AG04450 (cell line): ENCODE results near the gene ASGR2. TPM values are rescaled to one million over a fixed set of nuclear protein-coding genes. Genes with fewer than 3 reads are reported as not detected.

Experiments
- CTCF ChIA-PET: fragments of 300-600, 350-600 bp; formaldehyde crosslinking; extraction: SDS; loops from one replicate; lab custom pipeline; 2022; ENCODE audit warnings: antibody characterized with exemption, inconsistent platforms; lab: Charles Lee
- POLR2A ChIA-PET: fragments of 350-600 bp; formaldehyde crosslinking; extraction: SDS; loops from one replicate; lab custom pipeline; 2021; ENCODE audit warnings: antibody characterized with exemption, inconsistent platforms; lab: Yijun Ruan, JAX
- DNase-seq: peaks from one replicate; pipeline ENCODE4 v3.0.0-alpha.2; 2011; ENCODE audit warnings: low read depth, low spot score
- H3K27ac ChIP-seq: one replicate; pipeline ENCODE4 v1.5.1; 2012; ENCODE audit warnings: low read depth, low read length, control low read depth
- H3K27me3 ChIP-seq: one replicate; pipeline ENCODE4 v1.6.0; 2012; ENCODE audit warnings: low read length; ENCODE audit not compliant: control insufficient read depth, insufficient read depth
- H3K4me3 ChIP-seq: 2 replicates; pipeline ENCODE4 v1.5.1; 2011; ENCODE audit warnings: mild to moderate bottlenecking, low read depth, low read length, control low read depth
- H3K9me3 ChIP-seq: 2 replicates; pipeline ENCODE4 v1.5.1; 2012; ENCODE audit warnings: low read length; ENCODE audit not compliant: control insufficient read depth, insufficient read depth
- CTCF ChIP-seq: IDR thresholded peaks from 2 replicates; pipeline ENCODE4 v1.5.1; 2011; ENCODE audit warnings: low read depth, low read length, control low read depth, inconsistent platforms
- polyA plus RNA-seq: library from polyadenylated mRNA; depleted of rRNA; stranded (reverse); fragments of >200 nt; gene quantifications from 2 replicates; pipeline ENCODE4 v1.2.3, GENCODE V29; 2011; rRNA removed
- small RNA-seq: library from RNA; depleted of rRNA; stranded (forward); fragments of <200 nt; gene quantifications from one replicate; pipeline ENCODE3, GENCODE V24; 2012; ENCODE audit warnings: low read depth; ENCODE audit not compliant: insufficient read length

ASGR2 gene
- polyA plus RNA-seq, 1 experiment = not detected

- ChIA-PET POLR2A (no interaction called here), CTCF (interaction anchor here (0.8 to 1.9 kb wide), 3 partner anchors 15 to 77 kb away, joined by 3 to 6 read pairs (median 3); no protein-coding TSS in a partner anchor)
- no peak overlapping the region for H3K4me3 ChIP-seq
- no peak overlapping the region for H3K27ac ChIP-seq
- peaks cover 8% of the 10 kb centered on the region for H3K27me3 ChIP-seq
- no peaks in the 10 kb centered on the region for H3K9me3 ChIP-seq
- no peak for TF ChIP-seq CTCF
- DNase-seq = no peak
Measured at GRCh38 chr17:7060165-7060891, 54.3 kb downstream of the ASGR2 start.

GRCh38 chr17:7058831-7059447, 55.7 kb downstream of the ASGR2 start:
- ChIA-PET POLR2A (no interaction called here), CTCF (interaction anchor here (0.5 to 1.9 kb wide), 4 partner anchors 13 to 78 kb away, joined by 5 to 11 read pairs (median 6); no protein-coding TSS in a partner anchor)
- Histone ChIP-seq H3K27ac (no peak overlapping the region), H3K27me3 (peaks cover 5% of the 10 kb centered on the region), H3K9me3 (no peaks in the 10 kb centered on the region), H3K4me3 (no peak overlapping the region)
- no peak for TF ChIP-seq CTCF
- DNase-seq = no peak

GRCh38 chr17:7056386-7056785, 58.2 kb downstream of the ASGR2 start:
- CTCF ChIA-PET = interaction anchor here (0.6 kb wide), 1 partner anchor 9 kb away, joined by 4 read pairs; no protein-coding TSS in a partner anchor
- no peak for DNase-seq
- POLR2A ChIA-PET = no interaction called here
- no peaks in the 10 kb centered on the region for H3K9me3 ChIP-seq
- TF ChIP-seq CTCF = no peak
- H3K27me3 ChIP-seq = no peaks in the 10 kb centered on the region
- H3K4me3 ChIP-seq = no peak overlapping the region
- no peak overlapping the region for H3K27ac ChIP-seq

Small RNA genes lying within 50 kb of the gene (small RNA-seq; reads per million reads assigned to genes)
- not detected for gene AC120057.1

Other genes starting within 250 kb of the ASGR2 start
- gene ALOX12, start 118.8 kb downstream of the ASGR2 start, polyA plus RNA-seq = not detected in 2 replicates
- gene RNASEK, start 102.2 kb downstream of the ASGR2 start, polyA plus RNA-seq = 240 and 332 TPM in 2 replicates
- 0.02 TPM in 1 of 2 replicates, not detected in the other for gene BCL6B, start 91.8 kb downstream of the ASGR2 start, polyA plus RNA-seq
- 1.5 and 1.7 TPM in 2 replicates for gene SLC16A13, start 78.8 kb downstream of the ASGR2 start, polyA plus RNA-seq
- not detected in 2 replicates for gene SLC16A11, start 70.7 kb downstream of the ASGR2 start, polyA plus RNA-seq
- not detected in 2 replicates for gene CLEC10A, start 34.6 kb downstream of the ASGR2 start, polyA plus RNA-seq
- 1.1 and 1.5 TPM in 2 replicates for gene ASGR1, start 64.5 kb upstream of the ASGR2 start, polyA plus RNA-seq
- 10.2 and 11.6 TPM in 2 replicates for gene DLG4, start 105.0 kb upstream of the ASGR2 start, polyA plus RNA-seq
- 217 and 262 TPM in 2 replicates for gene ACADVL, start 105.1 kb upstream of the ASGR2 start, polyA plus RNA-seq
- gene DVL2, start 119.7 kb upstream of the ASGR2 start, polyA plus RNA-seq = 5.1 and 8.2 TPM in 2 replicates
- gene PHF23, start 124.6 kb upstream of the ASGR2 start, polyA plus RNA-seq = 56.3 and 58.7 TPM in 2 replicates
- 929 and 984 TPM in 2 replicates for gene GABARAP, start 127.6 kb upstream of the ASGR2 start, polyA plus RNA-seq
- gene CTDNEP1, start 136.9 kb upstream of the ASGR2 start, polyA plus RNA-seq = 115 and 151 TPM in 2 replicates
- gene ELP5, start 137.4 kb upstream of the ASGR2 start, polyA plus RNA-seq = 25.9 and 28.0 TPM in 2 replicates
- gene CLDN7, start 147.7 kb upstream of the ASGR2 start, polyA plus RNA-seq = 0.84 and 1.0 TPM in 2 replicates
- 0.15 and 0.21 TPM in 2 replicates for gene SLC2A4, start 166.9 kb upstream of the ASGR2 start, polyA plus RNA-seq
- gene YBX2, start 179.8 kb upstream of the ASGR2 start, polyA plus RNA-seq = 0.02 TPM in 1 of 2 replicates, not detected in the other
- 466 and 469 TPM in 2 replicates for gene EIF5A, start 192.8 kb upstream of the ASGR2 start, polyA plus RNA-seq
- gene GPS2, start 200.5 kb upstream of the ASGR2 start, polyA plus RNA-seq = 21.5 and 22.2 TPM in 2 replicates
- gene NEURL4, start 214.5 kb upstream of the ASGR2 start, polyA plus RNA-seq = 7.3 and 9.6 TPM in 2 replicates
- gene ACAP1, start 221.7 kb upstream of the ASGR2 start, polyA plus RNA-seq = 0.35 and 0.74 TPM in 2 replicates
- 12.1 and 13.8 TPM in 2 replicates for gene KCTD11, start 237.3 kb upstream of the ASGR2 start, polyA plus RNA-seq
- gene TMEM95, start 240.3 kb upstream of the ASGR2 start, polyA plus RNA-seq = not detected in 2 replicates